Activated effector memory CD4-positive, alpha-beta T cell treated with anti-CD3 and anti-CD28 coated beads, Interleukin-2, amount 50 U/mL, for 16 hours (primary cell): Measurements from ENCODE around the gene KCNH1.

Experiments
- DNase-seq: peaks from one replicate; pipeline ENCODE4 v3.0.0-alpha.2; 2020

KCNH1 gene

DNA sequence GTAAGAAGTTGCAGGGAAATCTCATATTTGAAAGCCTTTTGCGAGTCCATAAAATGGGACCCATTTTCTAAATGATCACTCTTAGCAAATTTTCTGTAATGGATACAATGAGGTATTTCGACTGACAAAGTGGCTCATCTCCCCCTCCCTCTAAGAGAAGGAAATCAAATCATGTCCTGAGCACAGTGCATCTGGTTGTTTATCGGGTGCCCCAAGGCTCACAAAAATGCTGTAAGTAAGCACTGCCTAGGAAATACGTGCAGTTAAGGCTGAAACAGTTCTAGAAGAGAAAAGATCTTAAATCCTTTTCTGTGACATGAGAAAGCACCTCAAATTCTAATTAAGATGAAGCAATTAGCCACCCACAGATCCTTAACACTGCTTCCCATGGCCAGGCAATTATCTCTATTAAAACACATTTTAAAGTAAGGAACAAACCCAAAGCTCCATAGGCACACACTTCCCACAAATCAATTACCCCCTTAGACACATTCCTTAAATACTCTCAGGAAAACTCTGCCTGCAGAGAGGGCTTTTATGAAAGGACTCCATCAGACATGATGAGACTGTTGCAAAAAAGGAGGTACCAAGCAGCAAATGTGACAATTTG is 216.3 kb downstream of the KCNH1 start:
- no peak for DNase-seq

DNA sequence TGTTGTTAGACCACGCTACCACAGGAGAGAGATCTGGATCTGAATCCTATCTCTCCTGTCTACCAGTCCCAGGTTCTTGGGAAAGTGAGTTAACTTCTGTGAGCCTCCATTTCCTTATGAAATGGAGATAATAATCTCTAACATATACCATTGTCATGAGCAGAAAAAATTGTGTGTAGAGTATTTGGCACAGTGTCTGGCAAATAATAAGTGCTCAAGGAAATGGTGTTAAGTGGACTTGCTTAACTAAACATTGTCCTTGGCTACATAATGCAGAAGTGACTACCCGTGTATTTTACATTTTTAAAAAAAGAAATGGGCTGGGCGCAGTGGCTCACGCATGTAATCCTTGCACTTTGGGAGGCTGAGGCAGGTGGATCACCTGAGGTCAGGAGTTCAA is 217.4 kb downstream of the KCNH1 start:
- DNase-seq: no peak

DNA sequence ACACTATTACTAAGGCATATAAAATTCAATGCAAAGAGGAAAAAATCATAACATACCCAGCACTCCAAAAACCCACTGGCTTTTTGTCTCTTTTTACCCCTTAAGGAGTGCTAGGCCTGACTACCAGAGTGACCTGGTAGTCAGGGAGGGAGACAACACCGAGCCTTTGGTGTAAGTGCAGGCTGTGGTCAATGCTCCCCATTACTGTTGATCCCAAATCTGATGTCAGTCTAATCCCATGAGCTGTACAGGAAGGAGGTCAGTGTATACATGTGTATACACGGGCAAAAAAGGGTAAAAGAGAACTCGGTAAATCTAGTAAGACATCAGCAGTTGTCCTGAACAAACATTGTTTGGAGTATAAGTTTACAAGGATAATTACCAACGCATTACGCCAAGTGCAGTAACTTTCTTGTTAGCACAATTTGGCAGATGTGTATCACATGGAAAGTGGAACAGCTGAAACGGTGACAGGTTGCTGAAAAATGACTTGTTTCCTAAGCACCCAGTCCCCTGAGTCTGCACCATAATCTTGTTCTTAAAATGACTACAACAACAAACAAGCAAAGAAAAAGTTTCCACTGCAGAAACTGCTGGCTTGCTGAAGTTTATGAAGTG is 217.9 kb downstream of the KCNH1 start:
- DNase-seq: no peak

DNA sequence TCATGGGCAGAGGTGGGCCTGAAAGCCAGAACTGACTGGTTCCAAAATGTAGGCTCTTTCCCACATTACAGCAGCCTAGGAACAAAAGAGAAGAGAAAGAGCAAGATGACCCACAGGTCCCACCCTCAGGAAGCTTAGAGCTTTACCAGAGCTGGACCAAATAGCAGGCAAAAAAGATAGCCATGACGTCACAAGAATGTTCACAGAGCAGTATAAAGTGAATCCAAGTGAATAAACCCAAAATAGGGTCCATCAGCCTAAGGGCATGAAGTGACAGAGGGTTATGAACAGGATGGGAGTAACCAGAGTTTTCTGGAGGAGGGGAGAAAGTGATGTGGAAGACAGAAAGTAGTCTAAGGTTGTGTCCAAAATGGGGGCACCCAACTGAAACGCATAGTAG is 221.2 kb downstream of the KCNH1 start:
- DNase-seq: no peak

DNA sequence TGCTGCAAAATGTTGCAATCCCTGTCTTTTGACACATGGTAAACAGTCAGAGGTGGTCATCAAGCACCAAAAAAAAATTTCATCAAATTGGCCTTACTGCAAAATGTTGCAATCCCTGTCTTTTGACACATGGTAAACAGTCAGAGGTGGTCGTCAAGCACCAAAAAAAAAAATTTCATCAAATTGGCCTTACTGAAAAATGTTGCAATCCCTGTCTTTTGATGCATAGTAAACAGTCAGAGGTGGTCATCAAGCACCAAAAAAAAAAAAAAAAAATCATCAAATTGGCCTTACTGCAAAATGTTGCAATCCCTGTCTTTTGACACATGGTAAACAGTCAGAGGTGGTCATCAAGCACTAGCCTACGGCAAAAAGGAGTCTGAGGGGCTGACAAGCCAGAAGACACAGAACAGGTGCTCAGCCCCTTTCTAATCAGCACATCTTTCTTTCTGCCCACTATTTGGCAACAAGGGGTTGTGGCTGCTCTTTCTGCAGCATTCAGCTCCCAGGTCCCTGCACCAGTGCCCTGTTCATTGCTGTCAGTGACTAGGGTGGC is 223.8 kb downstream of the KCNH1 start:
- DNase-seq: no peak

DNA sequence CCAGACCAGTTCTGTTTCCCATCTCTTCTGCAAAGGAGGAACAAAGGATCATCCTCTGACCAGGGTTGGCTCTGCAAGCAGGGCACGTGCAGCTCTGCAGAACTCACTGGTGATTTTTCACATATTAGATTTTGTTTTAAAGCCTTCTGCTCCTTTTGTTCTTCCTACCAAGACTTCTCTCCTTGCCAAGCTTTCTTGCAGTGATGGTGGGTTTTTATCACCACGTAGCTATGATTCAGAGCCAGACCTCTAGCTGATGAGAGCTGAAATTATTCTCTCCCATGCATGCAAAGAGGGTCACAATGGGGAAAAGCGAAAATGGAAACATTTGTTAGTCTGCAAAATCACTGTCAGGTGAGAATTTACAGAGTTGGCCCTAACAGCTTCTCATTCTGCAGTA is 225.2 kb downstream of the KCNH1 start:
- DNase-seq: no peak

DNA sequence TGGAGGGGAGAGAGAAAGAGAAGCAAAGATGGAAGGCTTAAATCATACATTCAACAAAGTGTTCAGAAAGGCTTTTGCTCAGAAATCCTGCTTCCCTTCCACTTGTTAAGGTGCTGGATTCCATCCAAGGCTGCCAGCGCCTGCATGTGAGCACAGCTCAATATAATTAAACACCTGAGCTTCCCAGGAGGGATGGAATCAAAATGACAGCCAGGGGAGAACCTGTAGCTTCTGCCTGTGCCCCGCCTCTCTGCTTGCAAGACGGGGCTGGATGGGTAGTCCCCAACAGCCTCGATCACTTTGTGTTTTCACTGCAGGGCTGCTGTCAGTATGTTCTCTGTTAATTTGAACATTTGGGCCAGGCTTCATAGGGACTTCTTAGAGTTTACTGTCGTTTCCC is 225.7 kb downstream of the KCNH1 start:
- no peak for DNase-seq

DNA sequence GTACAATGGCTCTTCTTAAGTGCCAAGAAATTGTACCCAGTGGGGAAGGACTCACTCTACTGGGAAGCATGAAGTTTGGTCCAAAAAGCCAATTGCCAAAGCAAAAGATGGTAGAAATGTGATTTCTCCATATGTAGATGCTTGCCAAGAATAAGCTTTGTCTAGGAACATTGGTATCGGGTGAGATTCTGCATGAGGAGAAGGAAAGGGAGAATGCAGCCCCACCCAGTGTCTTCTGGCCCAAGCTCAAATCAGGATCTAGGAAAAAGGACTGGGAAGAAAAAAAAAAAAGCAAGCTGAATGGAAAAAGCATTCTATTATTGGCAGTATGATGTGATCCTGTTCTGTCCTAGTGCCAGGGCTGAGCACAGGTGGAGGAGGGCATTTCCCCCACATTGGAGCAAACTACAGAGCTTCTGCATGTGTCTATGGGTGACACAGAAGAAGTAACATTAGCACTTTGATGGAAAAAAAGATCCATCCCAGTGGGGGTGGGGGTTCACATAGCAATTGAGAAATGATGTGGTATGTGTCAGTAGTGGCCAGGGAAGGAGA is 226.6 kb downstream of the KCNH1 start:
- no peak for DNase-seq

DNA sequence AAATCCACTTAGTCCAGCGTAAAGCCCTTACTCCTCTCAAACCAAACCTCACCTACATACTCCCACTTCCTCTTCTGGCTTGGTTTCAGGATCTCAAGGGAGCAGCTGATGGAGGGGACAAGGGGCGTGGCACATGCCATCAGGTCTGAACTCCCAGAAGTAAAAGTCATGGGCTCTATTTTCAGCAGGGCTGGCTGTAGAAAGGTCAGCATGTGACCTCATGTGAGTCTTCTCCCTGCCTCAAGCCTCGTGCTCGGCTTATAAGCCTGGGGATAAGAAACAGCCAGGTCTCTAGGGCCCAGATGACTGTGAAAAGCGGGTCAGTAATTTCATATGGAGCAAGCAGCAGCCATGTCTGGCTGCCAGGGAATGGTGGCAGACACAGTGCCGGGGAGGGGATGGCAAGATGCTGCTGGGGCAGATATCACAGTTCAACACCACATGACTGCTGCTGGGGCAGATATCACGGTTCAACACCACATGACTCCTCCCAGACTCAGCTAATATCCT is 227.9 kb downstream of the KCNH1 start:
- no peak for DNase-seq

DNA sequence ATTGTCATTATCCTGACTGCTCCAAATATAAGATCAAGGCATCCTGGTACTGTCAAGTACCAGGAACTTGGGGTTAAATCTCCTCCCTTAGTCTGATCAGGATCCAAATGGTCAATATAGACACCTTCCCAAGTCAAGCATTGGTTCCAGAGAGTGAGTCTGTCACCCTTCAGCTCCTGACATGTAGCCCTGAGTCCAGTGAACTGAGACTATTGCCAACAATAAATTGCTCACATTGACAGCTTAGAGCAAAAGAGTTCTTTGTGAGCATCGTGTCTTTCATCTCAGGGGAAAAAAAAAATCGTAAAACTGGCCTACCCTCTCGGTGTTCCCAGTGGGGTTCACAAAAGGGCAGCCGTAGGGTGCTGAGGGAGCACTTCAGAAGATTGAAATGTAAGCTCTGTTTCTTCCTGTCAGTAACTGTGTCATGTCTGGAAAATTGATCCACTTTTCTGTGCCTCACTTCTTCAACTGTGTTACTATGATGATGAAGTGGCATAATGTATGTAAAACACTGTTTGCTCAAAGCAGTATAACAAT is 228.5 kb downstream of the KCNH1 start:
- DNase-seq: no peak

DNA sequence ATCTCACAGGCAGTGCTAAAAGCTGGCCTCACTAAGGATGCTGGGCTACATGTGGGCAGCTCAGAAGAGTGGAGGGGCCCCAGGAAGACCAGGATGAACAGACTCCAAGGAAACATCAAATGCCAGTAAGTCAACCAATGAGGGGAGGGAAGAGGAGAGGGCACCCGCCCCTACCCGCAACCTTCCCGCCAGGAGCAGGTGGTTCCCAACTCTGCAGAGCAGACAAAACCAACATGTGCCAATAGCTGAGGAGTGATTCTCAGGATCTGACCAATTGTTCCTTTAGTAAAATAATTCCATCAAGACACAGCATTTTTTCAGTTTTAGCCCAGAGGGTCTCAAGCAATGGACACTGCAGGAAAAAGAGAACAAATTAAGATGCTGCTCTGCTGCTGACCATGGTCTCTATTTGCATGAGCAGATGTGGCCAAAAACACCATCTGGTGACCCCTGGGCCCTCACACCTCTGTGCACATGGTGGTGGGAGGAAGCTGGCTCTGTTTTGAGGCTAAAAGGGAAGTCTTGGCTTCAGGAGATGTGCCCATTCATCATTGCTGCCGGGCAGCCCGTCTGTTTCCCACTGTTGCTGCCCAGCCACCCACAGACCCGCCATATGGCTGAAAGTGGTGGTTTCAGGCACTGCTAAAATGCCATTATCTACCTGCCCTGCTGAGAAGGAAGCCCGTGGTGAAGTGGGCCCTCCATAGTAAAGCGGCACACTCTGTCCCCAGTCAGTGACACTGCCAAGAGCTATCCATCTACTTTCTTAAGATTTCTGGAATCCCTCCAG is 231.8 kb downstream of the KCNH1 start:
- DNase-seq: no peak

DNA sequence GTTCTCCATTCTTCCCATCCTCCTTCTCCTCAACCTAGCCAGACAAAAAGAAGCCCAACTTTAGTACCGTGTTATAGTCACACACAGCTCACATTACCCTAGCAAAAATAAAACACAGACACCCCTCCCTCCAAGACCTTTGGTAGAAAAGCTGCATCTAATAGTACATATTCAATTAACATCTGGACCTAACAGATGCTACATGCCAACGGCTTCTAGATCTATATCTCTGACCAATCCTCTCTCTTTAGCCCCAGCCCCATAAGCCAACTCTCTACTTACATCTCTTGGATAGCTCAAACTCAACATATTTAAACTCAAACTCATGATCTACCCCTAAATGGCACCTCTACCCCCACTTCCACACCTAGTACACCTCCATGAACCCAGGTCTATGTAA is 233.1 kb downstream of the KCNH1 start:
- no peak for DNase-seq

DNA sequence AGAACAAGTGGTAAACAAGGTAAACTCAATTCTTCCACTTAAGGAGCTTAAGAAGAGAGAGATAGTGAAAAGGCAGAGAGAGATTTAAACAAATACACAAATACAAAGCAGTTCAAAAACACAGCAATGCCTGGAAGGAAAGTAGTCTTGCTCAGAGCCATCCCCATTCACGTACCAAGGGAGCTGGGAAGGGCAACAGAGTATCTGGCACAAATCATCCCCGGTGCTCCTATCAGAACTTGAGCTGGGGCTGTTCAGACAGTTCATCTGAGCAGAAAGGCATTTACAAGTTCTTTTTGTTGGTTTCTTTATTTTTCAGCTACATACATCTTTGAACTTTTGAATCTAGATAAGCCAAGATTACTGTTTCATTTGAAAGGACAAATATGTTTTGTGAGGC is 233.9 kb downstream of the KCNH1 start:
- DNase-seq: no peak

DNA sequence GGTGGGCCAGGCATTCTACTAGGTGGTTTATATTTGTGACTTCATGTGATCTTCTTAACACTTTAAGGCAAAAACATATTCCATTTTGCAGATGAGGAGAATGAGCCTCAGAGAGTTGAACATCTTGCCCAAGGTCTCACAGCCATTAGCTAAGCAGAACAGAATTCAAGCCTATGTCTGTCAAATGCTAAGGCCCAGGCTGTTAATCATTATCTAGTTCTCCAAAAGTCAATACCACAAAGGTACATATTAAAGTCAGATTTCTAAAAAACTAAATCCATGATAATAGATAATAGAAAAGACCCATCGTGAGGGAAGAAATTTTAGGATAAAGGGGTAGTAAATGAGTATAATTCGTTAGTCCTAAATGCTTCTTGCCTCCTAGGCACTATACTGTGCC is 234.3 kb downstream of the KCNH1 start:
- DNase-seq: no peak

DNA sequence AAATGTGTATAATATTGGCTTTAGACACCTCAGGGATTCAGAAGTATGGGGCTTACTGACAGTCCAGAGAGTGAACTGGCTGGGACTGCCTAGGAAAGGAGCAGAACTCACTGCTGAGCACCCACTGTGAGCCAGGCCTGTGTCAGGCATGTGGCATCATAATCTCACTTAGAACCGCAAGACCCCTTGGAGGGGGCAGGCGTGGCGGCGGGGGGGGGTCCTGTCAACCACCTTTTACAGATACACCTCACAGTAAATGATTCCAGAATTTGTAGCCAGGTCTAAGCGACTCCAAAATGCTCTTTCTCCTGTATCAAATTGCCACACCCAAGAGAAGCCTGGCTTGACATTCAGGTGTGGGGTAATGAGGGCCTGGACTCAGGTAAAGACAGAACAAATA is 235.5 kb downstream of the KCNH1 start:
- no peak for DNase-seq

DNA sequence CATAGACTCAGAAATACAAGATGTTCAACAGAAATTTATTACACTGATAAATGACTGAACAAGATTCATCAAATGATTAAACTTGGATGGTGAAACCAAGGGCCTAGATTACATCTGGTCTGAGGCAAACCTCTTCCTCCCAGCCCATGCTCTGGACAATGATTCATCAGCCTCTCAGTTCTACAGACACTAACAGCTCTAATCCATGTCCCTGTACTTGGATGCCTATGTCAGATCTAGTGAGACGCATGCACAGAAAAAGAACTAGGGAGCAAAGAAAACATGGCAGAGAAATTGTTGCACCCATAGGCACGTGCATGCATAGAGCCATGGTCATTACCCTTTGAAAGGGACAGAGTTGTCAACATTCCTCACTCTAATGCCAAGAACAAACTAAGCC is 250.1 kb downstream of the KCNH1 start:
- DNase-seq: no peak

DNA sequence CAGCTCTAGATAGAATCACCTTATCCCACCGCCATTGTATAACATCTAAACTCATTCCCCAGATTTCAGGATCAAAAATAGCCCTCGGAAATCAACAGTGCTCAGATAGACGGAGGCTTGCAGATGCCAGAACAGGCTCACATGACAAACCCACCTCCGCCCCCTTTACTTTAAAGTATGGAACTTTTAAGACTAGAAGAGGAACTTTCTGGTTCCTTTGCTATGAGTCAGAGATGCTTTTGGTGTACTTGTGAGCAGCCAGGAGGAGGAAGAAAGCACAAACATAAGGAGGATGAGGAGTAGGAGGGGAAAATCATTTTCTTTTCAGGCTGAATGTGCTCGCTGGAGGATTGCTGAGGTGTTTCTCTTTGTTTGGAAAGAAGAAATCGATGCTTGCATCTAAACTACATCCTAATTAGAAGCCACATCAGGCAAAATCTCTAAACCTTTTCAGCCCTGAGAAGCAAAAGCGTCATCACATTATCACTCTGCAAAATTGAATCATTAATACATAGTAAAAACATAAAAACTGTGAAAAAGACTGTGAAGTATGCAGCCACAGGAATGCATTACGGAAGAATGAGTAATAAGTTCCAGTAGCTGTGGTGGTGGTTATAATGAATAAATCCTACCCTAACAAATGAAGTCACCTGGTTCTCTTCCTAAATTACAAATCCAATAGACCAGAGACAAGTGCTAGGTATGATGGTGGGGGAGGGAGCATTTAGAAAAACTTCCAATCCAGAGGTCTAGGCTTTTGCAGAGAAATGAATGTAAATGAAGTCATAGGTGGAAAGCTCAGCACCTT is 251.3 kb downstream of the KCNH1 start:
- no peak for DNase-seq

DNA sequence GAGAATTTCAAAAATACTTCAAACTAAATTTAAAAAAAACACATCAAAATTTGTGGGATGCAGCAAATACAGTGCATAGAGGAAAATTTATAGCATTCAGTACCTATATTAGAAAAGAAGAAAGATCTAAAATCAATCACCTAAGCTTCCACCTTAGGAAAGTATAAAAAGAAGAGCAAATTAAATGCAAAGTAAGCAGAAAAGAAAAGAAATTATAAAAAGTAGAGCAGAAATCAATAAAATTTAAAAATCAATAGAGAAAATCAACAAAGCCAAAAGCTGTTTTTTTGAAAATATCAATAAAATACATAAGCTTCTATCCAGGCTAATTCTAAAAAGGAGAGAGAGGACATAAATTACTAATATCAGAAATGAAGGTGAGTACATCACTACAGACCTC is 255.4 kb downstream of the KCNH1 start:
- DNase-seq: no peak

DNA sequence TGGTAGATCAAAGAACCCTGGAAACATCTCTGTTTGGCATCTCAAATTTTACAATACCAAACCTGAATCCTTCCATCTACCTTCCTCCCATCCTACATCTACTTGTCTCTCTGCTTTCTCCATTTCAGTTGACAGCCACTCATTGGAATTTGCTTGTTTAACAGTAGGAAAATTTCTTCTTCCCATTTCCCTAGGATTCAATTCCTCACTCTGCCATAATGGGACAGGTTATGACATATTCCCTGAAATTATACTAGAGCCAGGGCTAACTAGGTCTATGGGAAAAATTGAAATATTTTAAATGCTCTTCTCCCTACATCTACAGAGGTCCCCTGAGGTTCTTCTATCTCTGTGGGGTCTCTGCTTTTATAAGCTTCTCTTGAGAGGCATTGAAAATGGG is 257.7 kb downstream of the KCNH1 start:
- no peak for DNase-seq

DNA sequence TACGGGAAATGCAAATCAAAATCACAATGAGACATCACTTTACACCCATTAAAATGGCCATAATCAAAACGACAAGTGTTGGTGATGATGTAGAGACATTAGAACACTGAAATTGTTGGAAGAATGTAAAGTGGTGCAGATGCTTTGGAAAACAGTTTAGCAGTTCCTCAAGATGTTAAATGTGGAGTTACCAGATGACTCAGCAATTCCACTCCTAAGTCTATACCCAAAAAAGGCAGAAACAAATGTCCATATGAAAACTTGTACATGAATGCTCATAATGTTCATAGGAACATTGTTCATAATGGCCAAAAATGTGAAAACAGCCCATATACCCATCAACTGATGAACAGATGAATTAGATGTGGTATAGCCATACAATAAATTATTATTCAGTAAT is 267.4 kb downstream of the KCNH1 start:
- no peak for DNase-seq

DNA sequence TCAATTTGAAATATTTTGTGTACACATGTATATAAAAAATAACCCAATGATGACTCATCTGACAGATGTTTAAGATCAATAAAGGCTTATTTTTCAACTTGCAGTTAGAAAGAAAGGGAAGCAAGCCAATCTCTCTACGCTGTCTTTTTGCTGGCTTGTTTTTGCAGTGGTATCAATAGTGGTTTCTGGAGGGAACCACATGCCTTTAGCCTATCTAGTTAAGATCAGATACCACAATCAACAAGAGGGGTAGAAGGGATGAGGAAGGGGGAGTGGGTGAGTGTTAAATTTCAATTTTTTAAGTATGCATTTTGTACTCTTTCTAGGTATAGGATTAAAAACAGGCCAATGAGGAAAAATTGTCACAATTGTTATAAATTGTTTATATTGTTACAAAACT is 276.2 kb downstream of the KCNH1 start:
- no peak for DNase-seq

DNA sequence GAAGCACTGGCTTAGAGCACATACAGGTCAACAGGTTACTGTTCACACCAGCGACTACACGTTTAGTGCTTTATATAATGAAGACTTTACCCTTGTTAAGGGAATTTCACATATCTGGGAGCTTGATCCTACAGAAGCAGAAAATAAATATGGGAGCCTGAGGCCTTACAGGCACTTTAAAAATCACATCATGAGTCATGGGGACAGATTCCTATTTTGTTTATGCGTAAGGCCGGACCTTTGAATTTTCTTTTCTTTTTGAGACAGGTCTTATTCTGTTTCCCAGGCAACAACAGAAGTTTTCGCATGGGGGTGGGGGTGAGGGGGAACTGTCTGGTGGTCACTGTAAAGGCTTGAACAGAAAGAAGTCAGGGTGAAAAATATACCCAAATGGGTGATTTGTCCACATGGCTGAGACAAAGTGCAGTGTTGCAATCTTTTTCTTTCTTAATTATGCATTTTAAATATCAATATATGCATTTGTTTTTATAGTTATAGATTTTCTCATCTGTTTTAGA is 276.7 kb downstream of the KCNH1 start:
- DNase-seq: no peak
